Neuronal stem cell (in vitro differentiated cells): ENCODE measurements around the gene FRMD8.

Experiments used
- DNase-seq: peaks from one replicate; pipeline ENCODE4 v3.0.0-alpha.2; 2013; ENCODE audit warnings: low spot score
- H2AFZ ChIP-seq: one replicate; pipeline ENCODE4 v1.6.1; 2013; ENCODE audit warnings: mild to moderate bottlenecking, low read length, inconsistent platforms
- H2AK5ac ChIP-seq: 2 replicates; pipeline ENCODE4 v1.6.1; 2013; ENCODE audit warnings: low read depth, mild to moderate bottlenecking, inconsistent platforms, low read length, moderate library complexity, mixed read lengths
- H2BK120ac ChIP-seq: 2 replicates; pipeline ENCODE4 v1.6.1; 2013; ENCODE audit warnings: low read depth, mild to moderate bottlenecking, inconsistent platforms, low read length, moderate library complexity, mixed read lengths
- H2BK12ac ChIP-seq: one replicate; pipeline ENCODE4 v1.6.1; 2013; ENCODE audit warnings: low read length, inconsistent platforms
- H2BK15ac ChIP-seq: 2 replicates; pipeline ENCODE4 v1.6.1; 2013; ENCODE audit warnings: mild to moderate bottlenecking, low read length, inconsistent platforms, mixed read lengths
- H2BK5ac ChIP-seq: one replicate; pipeline ENCODE4 v1.6.1; 2013; ENCODE audit warnings: inconsistent platforms, mild to moderate bottlenecking, low read length, moderate library complexity
- H3K14ac ChIP-seq: one replicate; pipeline ENCODE4 v1.6.1; 2013; ENCODE audit warnings: low read length, inconsistent platforms
- H3K18ac ChIP-seq: 2 replicates; pipeline ENCODE4 v1.6.1; 2013; ENCODE audit warnings: low read length, inconsistent platforms
- H3K23ac ChIP-seq: 2 replicates; pipeline ENCODE4 v1.6.1; 2013; ENCODE audit warnings: low read depth, mild to moderate bottlenecking, mixed read lengths, low read length, inconsistent platforms; ENCODE audit not compliant: poor library complexity
- H3K27ac ChIP-seq: replicated peaks from 3 replicates; pipeline ENCODE4 v1.5.1; 2013; ENCODE audit warnings: low read length, inconsistent platforms
- H3K27me3 ChIP-seq, 3 experiments: 2 replicates each; pipeline ENCODE4 v1.6.1; 2013; ENCODE audit warnings: low read length in 3 of 3, mild to moderate bottlenecking in 2 of 3, inconsistent platforms in 1 of 3, low read depth in 1 of 3, mixed read lengths in 1 of 3, moderate library complexity in 1 of 3; ENCODE audit not compliant: control insufficient read depth in 3 of 3, insufficient read depth in 3 of 3
- H3K36me3 ChIP-seq, 2 donors: replicated peaks in 1 of 2; 2 replicates each; pipeline ENCODE4 v1.6.1; 2013; ENCODE audit warnings: low read length in 2 of 2; ENCODE audit not compliant: control insufficient read depth in 2 of 2, insufficient read depth in 2 of 2
- H3K4ac ChIP-seq: 2 replicates; pipeline ENCODE4 v1.6.1; 2013; ENCODE audit warnings: inconsistent platforms, mild to moderate bottlenecking, low read length, moderate library complexity
- H3K4me1 ChIP-seq, 2 donors: 1 replicate in 1 of 2; 2 replicates in 1 of 2; pipeline ENCODE4 v1.6.1; 2013; ENCODE audit warnings: low read length in 2 of 2, low read depth in 1 of 2; ENCODE audit not compliant: control insufficient read depth in 2 of 2, insufficient read depth in 1 of 2
- H3K4me2 ChIP-seq: one replicate; pipeline ENCODE4 v1.6.1; 2013; ENCODE audit warnings: mild to moderate bottlenecking, low read length, inconsistent platforms; ENCODE audit not compliant: insufficient read depth, poor library complexity, severe bottlenecking
- H3K4me3 ChIP-seq, 2 donors: 2 replicates each; pipeline ENCODE4 v1.5.1; 2013; ENCODE audit warnings: low read length in 2 of 2, mild to moderate bottlenecking in 2 of 2, inconsistent platforms in 1 of 2, moderate library complexity in 1 of 2
- H3K79me1 ChIP-seq: one replicate; pipeline ENCODE4 v1.6.1; 2013; ENCODE audit warnings: low read depth, mild to moderate bottlenecking, inconsistent platforms, low read length, moderate library complexity
- H3K9ac ChIP-seq: one replicate; pipeline ENCODE4 v1.6.1; 2013; ENCODE audit warnings: mild to moderate bottlenecking, low read depth, low read length, inconsistent platforms; ENCODE audit not compliant: poor library complexity
- H3K9me3 ChIP-seq, 2 donors: replicated peaks in 1 of 2; 2 replicates each; pipeline versions ENCODE3 to v1.6.1; 2013; ENCODE audit warnings: low read length in 2 of 2, mild to moderate bottlenecking in 2 of 2, inconsistent platforms in 1 of 2, low read depth in 1 of 2, mixed read lengths in 1 of 2, moderate library complexity in 1 of 2; ENCODE audit not compliant: control insufficient read depth in 2 of 2, insufficient read depth in 1 of 2
- H4K8ac ChIP-seq: one replicate; pipeline ENCODE4 v1.6.1; 2013; ENCODE audit warnings: low read depth, mild to moderate bottlenecking, inconsistent platforms, low read length, moderate library complexity
- H4K91ac ChIP-seq: one replicate; pipeline ENCODE4 v1.6.1; 2013; ENCODE audit warnings: low read length, low read depth, mild to moderate bottlenecking, inconsistent platforms; ENCODE audit not compliant: poor library complexity
- WGBS, 2 donors: extraction: QIAGEN DNeasy Blood & Tissue Kit; methylation state at CpG; one replicate each; pipeline ENCODE4 v1.1.7; 2013; ENCODE audit warnings: missing lambda C conversion rate in 2 of 2, mixed read lengths in 1 of 2; ENCODE audit not compliant: insufficient read length in 2 of 2, insufficient replicate concordance in 1 of 2; ENCODE audit errors: extremely low coverage in 2 of 2; 5-methylcytosine and 5-hydroxymethylcytosine counted together

FRMD8 gene

DNA sequence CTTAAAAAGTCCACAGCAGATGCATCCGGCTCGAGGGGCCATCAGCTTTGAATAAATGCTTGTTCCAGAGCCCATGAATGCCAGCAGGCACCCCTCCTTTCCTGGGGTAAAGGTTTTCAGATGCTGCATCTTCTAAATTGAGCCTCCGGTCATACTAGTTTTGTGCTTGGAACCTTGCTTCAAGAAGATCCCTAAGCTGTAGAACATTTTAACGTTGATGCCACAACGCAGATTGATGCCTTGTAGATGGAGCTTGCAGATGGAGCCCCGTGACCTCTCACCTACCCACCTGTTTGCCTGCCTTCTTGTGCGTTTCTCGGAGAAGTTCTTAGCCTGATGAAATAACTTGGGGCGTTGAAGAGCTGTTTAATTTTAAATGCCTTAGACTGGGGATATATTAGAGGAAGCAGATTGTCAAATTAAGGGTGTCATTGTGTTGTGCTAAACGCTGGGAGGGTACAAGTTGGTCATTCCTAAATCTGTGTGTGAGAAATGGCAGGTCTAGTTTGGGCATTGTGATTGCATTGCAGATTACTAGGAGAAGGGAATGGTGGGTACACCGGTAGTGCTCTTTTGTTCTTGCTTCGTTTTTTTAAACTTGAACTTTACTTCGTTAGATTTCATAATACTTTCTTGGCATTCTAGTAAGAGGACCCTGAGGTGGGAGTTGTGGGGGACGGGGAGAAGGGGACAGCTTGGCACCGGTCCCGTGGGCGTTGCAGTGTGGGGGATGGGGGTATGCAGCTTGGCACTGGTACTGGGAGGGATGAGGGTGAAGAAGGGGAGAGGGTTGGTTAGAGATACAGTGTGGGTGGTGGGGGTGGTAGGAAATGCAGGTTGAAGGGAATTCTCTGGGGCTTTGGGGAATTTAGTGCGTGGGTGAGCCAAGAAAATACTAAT, 38.0 kb downstream of the FRMD8 start:
- H3K79me1 ChIP-seq = peaks cover 6% of the 10 kb centered on the region
- no peak overlapping the region for H3K4ac ChIP-seq
- no peak overlapping the region for H2BK5ac ChIP-seq
- H3K4me1 ChIP-seq = peaks cover 36 to 45% of the 10 kb centered on the region in 2 donors
- no peak overlapping the region for H4K8ac ChIP-seq
- H3K36me3 ChIP-seq = peaks cover 3 to 57% of the 10 kb centered on the region in 2 donors
- H3K27me3 ChIP-seq = no peaks in the 10 kb centered on the region
- H4K91ac ChIP-seq = no peak overlapping the region
- H2AK5ac ChIP-seq = no peak overlapping the region
- H2BK120ac ChIP-seq = no peak overlapping the region
- no peak overlapping the region for H3K27ac ChIP-seq
- H3K14ac ChIP-seq = no peak overlapping the region
- H3K4me2 ChIP-seq = no peak overlapping the region
- H3K4me3 ChIP-seq = peak overlapping the region; percentile 12 to 88
- H3K18ac ChIP-seq = no peak overlapping the region
- H3K9ac ChIP-seq = no peak overlapping the region
- H3K9me3 ChIP-seq = no peaks in the 10 kb centered on the region
- no peak overlapping the region for H2BK15ac ChIP-seq
- WGBS, 2 donors = no CpG with 5 or more reads among the region's 18 CpGs
- no peak for DNase-seq
- H2AFZ ChIP-seq = no peak overlapping the region
- no peak overlapping the region for H2BK12ac ChIP-seq
- no peak overlapping the region for H3K23ac ChIP-seq

DNA sequence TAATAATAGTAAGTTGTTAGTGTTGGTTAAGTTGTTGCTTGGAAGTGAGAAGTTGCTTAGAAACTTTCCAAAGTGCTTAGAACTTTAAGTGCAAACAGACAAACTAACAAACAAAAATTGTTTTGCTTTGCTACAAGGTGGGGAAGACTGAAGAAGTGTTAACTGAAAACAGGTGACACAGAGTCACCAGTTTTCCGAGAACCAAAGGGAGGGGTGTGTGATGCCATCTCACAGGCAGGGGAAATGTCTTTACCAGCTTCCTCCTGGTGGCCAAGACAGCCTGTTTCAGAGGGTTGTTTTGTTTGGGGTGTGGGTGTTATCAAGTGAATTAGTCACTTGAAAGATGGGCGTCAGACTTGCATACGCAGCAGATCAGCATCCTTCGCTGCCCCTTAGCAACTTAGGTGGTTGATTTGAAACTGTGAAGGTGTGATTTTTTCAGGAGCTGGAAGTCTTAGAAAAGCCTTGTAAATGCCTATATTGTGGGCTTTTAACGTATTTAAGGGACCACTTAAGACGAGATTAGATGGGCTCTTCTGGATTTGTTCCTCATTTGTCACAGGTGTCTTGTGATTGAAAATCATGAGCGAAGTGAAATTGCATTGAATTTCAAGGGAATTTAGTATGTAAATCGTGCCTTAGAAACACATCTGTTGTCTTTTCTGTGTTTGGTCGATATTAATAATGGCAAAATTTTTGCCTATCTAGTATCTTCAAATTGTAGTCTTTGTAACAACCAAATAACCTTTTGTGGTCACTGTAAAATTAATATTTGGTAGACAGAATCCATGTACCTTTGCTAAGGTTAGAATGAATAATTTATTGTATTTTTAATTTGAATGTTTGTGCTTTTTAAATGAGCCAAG, 38.9 kb downstream of the FRMD8 start:
- H2AFZ ChIP-seq = no peak overlapping the region
- peaks cover 6% of the 10 kb centered on the region for H3K79me1 ChIP-seq
- no peak overlapping the region for H4K8ac ChIP-seq
- no peak for DNase-seq
- no peak overlapping the region for H2BK15ac ChIP-seq
- no peak overlapping the region for H2BK12ac ChIP-seq
- no peak overlapping the region for H3K18ac ChIP-seq
- H3K36me3 ChIP-seq = peaks cover 3 to 65% of the 10 kb centered on the region in 2 donors
- no peak overlapping the region for H3K14ac ChIP-seq
- no CpG with 5 or more reads among the region's 9 CpGs for WGBS, 2 donors
- H3K27me3 ChIP-seq = no peaks in the 10 kb centered on the region
- H3K9me3 ChIP-seq = no peaks in the 10 kb centered on the region
- H3K4me1 ChIP-seq = peaks cover 32 to 40% of the 10 kb centered on the region in 2 donors
- H3K23ac ChIP-seq = no peak overlapping the region
- no peak overlapping the region for H3K9ac ChIP-seq
- peak overlapping the region in 1 of 2 donors; percentile 88 for H3K4me3 ChIP-seq
- no peak overlapping the region for H3K4ac ChIP-seq
- no peak overlapping the region for H4K91ac ChIP-seq
- no peak overlapping the region for H3K4me2 ChIP-seq
- no peak overlapping the region for H2AK5ac ChIP-seq
- no peak overlapping the region for H3K27ac ChIP-seq
- no peak overlapping the region for H2BK120ac ChIP-seq
- H2BK5ac ChIP-seq = no peak overlapping the region

DNA sequence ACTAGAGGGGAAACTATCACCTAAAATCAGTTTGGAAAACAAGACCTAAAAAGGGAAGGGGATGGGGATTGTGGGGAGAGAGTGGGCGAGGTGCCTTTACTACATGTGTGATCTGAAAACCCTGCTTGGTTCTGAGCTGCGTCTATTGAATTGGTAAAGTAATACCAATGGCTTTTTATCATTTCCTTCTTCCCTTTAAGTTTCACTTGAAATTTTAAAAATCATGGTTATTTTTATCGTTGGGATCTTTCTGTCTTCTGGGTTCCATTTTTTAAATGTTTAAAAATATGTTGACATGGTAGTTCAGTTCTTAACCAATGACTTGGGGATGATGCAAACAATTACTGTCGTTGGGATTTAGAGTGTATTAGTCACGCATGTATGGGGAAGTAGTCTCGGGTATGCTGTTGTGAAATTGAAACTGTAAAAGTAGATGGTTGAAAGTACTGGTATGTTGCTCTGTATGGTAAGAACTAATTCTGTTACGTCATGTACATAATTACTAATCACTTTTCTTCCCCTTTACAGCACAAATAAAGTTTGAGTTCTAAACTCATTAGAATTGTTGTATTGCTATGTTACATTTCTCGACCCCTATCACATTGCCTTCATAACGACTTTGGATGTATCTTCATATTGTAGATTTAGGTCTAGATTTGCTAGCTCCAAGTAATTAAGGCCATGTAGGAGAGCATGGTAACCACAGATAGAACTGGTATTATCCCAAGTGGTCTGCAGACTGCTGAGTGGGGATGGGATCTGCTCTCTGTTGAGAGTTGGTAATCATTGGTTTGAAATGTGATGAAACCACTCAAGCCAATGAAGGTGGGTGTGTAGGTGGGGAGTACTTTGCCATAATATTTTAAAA, 39.8 kb downstream of the FRMD8 start:
- peak overlapping the region in 1 of 2 donors; percentile 88 for H3K4me3 ChIP-seq
- no peak overlapping the region for H4K91ac ChIP-seq
- no peak for DNase-seq
- no peak overlapping the region for H2AFZ ChIP-seq
- H3K4me1 ChIP-seq = peaks cover 31 to 39% of the 10 kb centered on the region in 2 donors
- H3K79me1 ChIP-seq = peaks cover 6% of the 10 kb centered on the region
- H3K14ac ChIP-seq = no peak overlapping the region
- no peak overlapping the region for H2BK120ac ChIP-seq
- H4K8ac ChIP-seq = no peak overlapping the region
- no peak overlapping the region for H3K18ac ChIP-seq
- no peaks in the 10 kb centered on the region for H3K27me3 ChIP-seq
- H3K9ac ChIP-seq = no peak overlapping the region
- peaks cover 3 to 74% of the 10 kb centered on the region in 2 donors for H3K36me3 ChIP-seq
- H3K27ac ChIP-seq = no peak overlapping the region
- H2AK5ac ChIP-seq = no peak overlapping the region
- H2BK5ac ChIP-seq = no peak overlapping the region
- no peak overlapping the region for H3K4ac ChIP-seq
- no CpG with 5 or more reads among the region's 9 CpGs for WGBS, 2 donors
- no peak overlapping the region for H2BK15ac ChIP-seq
- H3K4me2 ChIP-seq = no peak overlapping the region
- H3K23ac ChIP-seq = no peak overlapping the region
- H3K9me3 ChIP-seq = no peaks in the 10 kb centered on the region
- H2BK12ac ChIP-seq = no peak overlapping the region
